GM19023 (cell line): ENCODE measurements around the gene BAMBI.
"Not testable (repeated sequence)": the region's sequence is repeated elsewhere in the genome, so short reads cannot be mapped to it uniquely, and the experiment has no call there.

Experiments
- ATAC-seq: cut with Tn5 transposase; IDR thresholded peaks from one replicate; pipeline ENCODE4 v1.9.1; 2021; ENCODE audit warnings: mild to moderate bottlenecking, moderate library complexity; ENCODE audit not compliant: unreplicated experiment

The BAMBI gene

GRCh38 chr10:28676968-28677887 is at the start of gene BAMBI:
Gene BAMBI, plus strand, starts transcription at chr10:28677521. Its CDS starts 377 bp downstream, at chr10:28677898.
- ATAC-seq, result peak; percentile 98

DNA sequence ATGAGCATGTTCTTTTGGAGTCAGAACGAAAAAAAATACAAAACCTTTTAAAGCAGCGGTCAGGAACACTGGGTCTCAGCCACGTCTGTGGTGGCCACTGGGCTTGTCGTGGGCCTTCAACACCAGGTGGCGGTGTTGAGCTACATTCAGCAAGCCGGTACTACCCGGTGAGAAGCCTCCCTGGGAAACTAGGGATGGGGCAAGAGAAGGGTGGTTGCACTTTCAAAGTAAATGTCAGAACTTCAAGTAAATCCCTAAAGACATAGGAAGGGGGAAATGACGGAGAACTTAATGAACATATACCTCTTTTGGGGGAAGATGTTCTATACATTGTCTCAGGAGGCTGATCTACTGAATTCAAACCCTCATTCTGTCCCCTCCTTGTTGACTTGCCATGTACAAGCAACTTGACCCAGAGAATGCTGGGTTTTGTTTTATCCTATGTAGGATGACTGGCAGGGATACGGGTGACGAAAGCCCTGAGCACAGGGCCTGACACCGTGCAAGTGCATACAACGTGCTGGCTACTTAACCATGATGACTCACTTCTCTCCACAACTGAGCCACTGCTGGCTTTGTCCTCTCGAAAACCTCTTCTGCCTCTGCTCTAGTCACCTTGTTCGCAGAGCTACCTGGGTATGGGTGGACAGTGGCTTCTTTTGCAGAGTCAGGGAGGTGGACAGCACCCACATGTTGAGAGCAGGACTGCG is 49.0 kb upstream of the BAMBI start:
- peak; percentile 75 for ATAC-seq

DNA sequence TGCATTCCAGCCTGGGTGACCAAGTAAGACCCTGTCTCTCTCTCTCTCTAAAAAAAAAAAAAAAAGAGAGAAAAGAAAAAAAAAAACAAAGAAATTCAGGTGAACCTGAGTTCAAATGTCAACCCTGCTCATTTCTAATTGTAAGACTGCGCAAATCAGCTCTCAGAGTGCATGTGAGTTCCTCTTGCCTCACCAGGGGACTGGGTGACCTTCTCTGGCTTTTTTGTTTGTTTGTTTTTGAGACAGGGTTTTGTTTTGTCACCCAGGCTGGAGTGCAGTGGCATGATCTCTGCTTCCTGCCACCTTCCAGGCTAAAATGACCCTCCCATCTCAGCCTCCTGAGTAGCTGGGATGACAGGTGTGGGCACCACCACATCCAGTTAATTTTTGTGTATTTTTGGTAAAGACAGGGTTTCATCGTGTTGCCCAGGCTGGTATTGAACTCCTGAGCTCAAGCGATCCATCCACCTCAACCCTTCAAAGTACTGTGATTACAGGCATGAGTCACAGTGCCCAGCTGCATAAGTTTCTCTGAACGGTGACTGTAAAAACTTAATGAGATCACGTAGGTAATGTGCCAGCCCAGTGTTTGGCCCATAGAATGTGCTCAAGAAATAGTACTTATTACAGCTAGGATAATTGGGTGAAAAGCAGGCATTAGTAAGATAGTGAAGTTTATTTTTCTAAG is 45.3 kb upstream of the BAMBI start:
- no peak for ATAC-seq

- no peak for ATAC-seq
These were observed 44.8 kb upstream of the BAMBI start for GRCh38 chr10:28632584-28632945.

DNA sequence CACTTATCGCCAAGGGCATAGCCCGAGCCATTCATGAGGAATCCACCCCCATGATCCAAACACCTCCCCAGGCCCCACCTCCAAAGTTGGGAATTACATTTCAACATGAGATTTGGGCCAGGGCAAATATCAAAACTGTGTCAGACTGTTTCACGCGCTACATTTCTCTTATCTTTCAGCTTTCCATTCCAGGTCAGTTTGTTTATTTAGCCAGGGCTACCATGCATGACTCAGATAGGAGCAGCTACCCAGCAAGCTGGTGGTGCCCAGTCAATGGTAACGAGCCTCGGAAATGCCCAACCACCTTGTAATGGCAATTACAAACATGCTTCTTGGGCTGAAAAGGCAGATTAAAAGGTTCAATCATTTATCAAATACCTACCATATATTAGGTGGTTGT is 43.6 kb upstream of the BAMBI start:
- ATAC-seq, result no peak

GRCh38 chr10:28637346-28637745 is 40.0 kb upstream of the BAMBI start:
- ATAC-seq, result no peak

DNA sequence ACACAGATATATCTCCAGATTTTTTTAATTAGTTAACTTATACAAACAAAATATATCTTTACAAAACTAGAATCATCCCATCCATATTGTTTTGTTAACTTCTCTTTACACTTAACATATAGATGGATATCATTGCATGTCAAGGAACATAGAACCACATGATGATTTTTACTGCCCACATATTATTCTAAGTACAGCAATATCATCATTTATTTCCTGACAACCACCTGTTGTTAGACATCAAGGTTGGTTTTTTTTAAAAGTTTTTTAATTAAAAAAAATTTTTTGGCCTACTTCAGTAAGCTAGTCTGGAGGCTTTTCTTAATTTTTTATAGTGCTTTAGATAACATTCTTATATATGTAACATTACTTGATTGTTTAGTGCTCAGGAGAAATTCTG is 38.9 kb upstream of the BAMBI start:
- ATAC-seq, result no peak

DNA sequence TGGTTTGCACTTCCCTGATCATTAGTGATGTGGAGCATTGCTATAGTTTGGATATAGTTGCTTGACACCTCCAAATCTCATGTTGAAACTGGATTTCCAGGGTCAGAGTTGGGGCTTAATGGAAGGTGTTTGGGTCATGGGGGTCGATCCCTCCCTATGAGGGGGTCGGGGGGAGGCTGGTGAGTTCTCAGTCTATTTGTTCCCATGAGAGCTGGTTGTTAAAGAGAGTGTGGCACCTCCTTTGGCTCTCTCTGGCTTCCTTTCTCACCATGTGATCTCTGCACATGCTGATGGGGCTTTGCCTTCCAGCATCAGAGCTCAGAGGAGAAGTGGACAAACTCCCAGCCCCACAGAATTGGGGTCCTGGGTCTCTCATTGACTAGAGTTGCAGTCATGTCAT is 36.8 kb upstream of the BAMBI start:
- ATAC-seq, result no peak

GRCh38 chr10:28644647-28645046 is 32.7 kb upstream of the BAMBI start:
- ATAC-seq, result no peak

DNA sequence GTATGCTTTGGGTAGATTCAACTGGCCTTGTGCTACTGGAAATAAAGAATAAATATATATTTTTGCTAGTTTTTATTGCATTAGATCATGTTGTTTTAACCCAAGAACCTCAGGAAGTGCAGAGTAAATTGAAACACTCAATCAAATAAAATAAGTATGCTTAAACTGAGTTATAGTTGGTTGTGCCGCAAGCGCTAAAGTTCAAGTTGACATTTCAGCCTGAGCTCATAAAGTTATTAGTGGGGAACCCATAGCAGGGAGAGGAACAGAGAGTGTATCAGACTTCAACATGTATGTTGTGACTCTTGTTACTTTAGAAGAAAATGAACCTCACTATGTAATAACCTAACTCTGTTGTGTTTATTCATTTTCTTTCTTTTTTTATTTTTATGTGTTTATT is 25.2 kb upstream of the BAMBI start:
- no peak for ATAC-seq

DNA sequence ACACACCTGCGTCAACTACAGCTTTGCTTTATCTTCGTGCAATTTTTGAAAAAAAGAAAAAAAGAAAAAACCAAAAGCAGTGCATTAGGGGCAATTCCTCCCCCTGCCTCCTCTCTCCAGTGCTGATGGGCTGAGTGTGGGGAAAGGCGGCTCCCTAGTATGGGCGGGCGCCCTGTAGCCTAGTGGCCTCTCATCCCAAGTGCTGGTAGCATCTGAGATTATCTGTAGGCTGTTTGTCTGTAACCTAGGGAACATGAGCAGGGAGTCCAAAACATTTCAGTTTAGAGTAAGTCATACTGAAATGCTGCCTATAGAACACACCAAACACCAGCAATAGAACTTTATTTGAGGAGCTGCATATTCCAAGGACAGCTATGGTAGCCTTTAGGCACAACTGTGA is 24.6 kb upstream of the BAMBI start:
- no peak for ATAC-seq

DNA sequence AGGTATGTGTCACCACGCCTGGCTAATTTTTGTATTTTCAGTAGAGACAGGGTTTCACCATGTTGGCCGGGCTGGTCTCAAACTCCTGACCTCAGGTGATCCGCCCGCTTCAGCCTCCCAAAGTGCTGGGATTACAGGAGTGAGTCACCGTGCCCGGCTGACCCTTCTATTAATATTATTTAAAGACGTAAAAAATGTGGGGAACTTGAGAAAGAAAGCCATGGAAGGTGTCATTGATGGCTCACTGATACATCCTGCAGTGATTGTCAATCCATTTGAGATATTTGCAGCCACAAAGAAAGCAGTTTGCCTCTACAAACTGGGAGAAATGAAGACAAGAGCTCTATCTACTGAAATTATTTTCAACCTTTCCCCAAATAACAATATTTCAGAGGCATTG is 18.5 kb upstream of the BAMBI start:
- ATAC-seq, result not testable (repeated sequence)

DNA sequence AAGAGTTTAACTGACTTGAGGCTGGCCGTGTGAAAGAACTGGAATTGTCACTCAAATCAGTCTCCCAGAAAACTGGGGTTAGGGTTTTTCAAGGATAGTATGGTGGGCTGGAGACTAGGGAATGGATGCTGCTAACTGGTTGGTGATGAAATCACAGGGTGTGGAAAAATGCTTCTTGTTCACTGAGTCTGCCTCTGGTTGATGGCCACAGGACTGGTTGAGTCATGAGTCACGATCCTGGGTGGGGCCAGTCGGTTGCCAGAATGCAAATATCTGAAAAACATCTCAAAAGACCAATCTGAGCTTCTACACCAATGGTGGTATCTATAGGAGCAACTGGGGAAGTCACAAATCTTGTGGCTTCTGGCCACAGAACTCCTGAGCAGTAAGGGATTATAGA is 16.3 kb upstream of the BAMBI start:
- ATAC-seq, result no peak

GRCh38 chr10:28663576-28664368 is 13.5 kb upstream of the BAMBI start:
- ATAC-seq, result peak; percentile 85

- no peak for ATAC-seq
These were observed 13.0 kb upstream of the BAMBI start for GRCh38 chr10:28664369-28664740.

GRCh38 chr10:28666751-28667467 is 10.4 kb upstream of the BAMBI start:
- no peak for ATAC-seq

- ATAC-seq, result no peak
These were observed 8.7 kb upstream of the BAMBI start for GRCh38 chr10:28668363-28669226.

- no peak for ATAC-seq
These were observed 7.8 kb upstream of the BAMBI start for GRCh38 chr10:28669227-28670173.
